Spleen (tissue), 11 donors: ENCODE data around the gene ZNRD2. TPM values are rescaled to one million over a fixed set of nuclear protein-coding genes. Genes with fewer than 3 reads are reported as not detected.

ENCODE experiments used
- DNase-seq: peaks from one replicate; pipeline ENCODE4 v3.0.0-alpha.2; 2020
- H3K27ac ChIP-seq, 8 donors: fragments of 200-600 bp; sonication (generic) in 7 of 8; 1 replicate in 4 of 8; 2 replicates in 4 of 8; pipeline versions ENCODE4 v1.5.0 to v1.8.0; 2016 to 2021; ENCODE audit warnings: inconsistent platforms in 4 of 8, mild to moderate bottlenecking in 4 of 8, moderate library complexity in 1 of 8
- H3K27me3 ChIP-seq, 7 donors: fragments of 200-600 bp; sonication (generic) in 6 of 7; replicated peaks in 1 of 7; 1 replicate in 4 of 7; 2 replicates in 3 of 7; pipeline versions ENCODE4 v1.5.0 to v1.8.0; 2016 to 2021; ENCODE audit warnings: inconsistent platforms in 3 of 7, mild to moderate bottlenecking in 1 of 7
- H3K36me3 ChIP-seq, 6 donors: fragments of 200-600 bp; sonication (generic) in 5 of 6; 1 replicate in 4 of 6; 2 replicates in 2 of 6; pipeline versions ENCODE4 v1.5.0 to v1.8.0; 2016 to 2021; ENCODE audit warnings: inconsistent platforms in 2 of 6
- H3K4me1 ChIP-seq, 6 donors: fragments of 200-600 bp; sonication (generic) in 5 of 6; 1 replicate in 3 of 6; 2 replicates in 3 of 6; pipeline versions ENCODE4 v1.5.0 to v1.8.0; 2016 to 2021; ENCODE audit warnings: inconsistent platforms in 3 of 6
- H3K4me3 ChIP-seq, 8 donors: fragments of 200-600 bp; sonication (generic) in 7 of 8; 1 replicate in 4 of 8; 2 replicates in 4 of 8; pipeline versions ENCODE4 v1.5.0 to v1.8.0; 2016 to 2021; ENCODE audit warnings: inconsistent platforms in 4 of 8, mild to moderate bottlenecking in 4 of 8, moderate library complexity in 2 of 8
- H3K9me3 ChIP-seq, 8 donors: fragments of 200-600 bp; sonication (generic) in 7 of 8; 1 replicate in 4 of 8; 2 replicates in 4 of 8; pipeline versions ENCODE4 v1.5.0 to v1.8.0; 2016 to 2021; ENCODE audit warnings: inconsistent platforms in 4 of 8
- CTCF ChIP-seq, 11 experiments: fragments of 200-600 bp in 7 of 11; fragments of 450-650 bp in 4 of 11; sonication (generic) in 4 of 11; IDR thresholded peaks in 8 of 11; conservative IDR thresholded peaks in 3 of 11; 1 replicate in 7 of 11; 2 replicates in 4 of 11; pipeline versions ENCODE4 v1.4.0 to v1.8.0; 2016 to 2021; ENCODE audit warnings: antibody characterized with exemption in 11 of 11, inconsistent platforms in 4 of 11, mild to moderate bottlenecking in 1 of 11
- POLR2A ChIP-seq, 3 donors: fragments of 450-650 bp; IDR thresholded peaks; one replicate each; pipeline ENCODE4 v1.5.1; 2017; ENCODE audit warnings: antibody characterized with exemption in 3 of 3, mild to moderate bottlenecking in 1 of 3
- POLR2AphosphoS5 ChIP-seq, 3 donors: sonication (generic); formaldehyde crosslinking; IDR thresholded peaks; one replicate each; pipeline ENCODE4 v1.5.1; 2017; ENCODE audit warnings: antibody characterized with exemption in 3 of 3
- WGBS, 5 donors: extraction: QIAGEN DNeasy Blood & Tissue Kit in 3 of 5; methylation state at CpG; one replicate each; pipeline versions ENCODE4 v1.1.5 to v1.1.7; 2013 to 2018; 5-methylcytosine and 5-hydroxymethylcytosine counted together
- intact Hi-C: fragments of 100-400 bp; cut with DNase I; formaldehyde crosslinking; loops from one replicate; pipeline ENCODE4 v1.15.0; 2023; ENCODE audit warnings: low total_unique reads
- polyA plus RNA-seq, 3 donors: library from polyadenylated mRNA; stranded (reverse); fragments of 200-250 nt; gene quantifications; one replicate each; pipeline ENCODE4 v1.2.1, GENCODE V29; 2013
- total RNA-seq, 7 donors: library from RNA; depleted of rRNA in 3 of 7; stranded (reverse); fragments of >200 nt in 3 of 7; fragmentation: NEBNext Ultra II Directional in 4 of 7; extraction: Animal tissue kit (Norgen Biotek cat#: 25700) in 4 of 7; gene quantifications; one replicate each; pipeline versions ENCODE4 v1.1.0 to v1.2.1, GENCODE V29; 2016 to 2021
- donor health status: healthy with polysubstance abuse.
- donor health status: DM: no; HTN: no; CAD: no; lungs with moderate emphysema.
- donor health status: DM: no; HTN: no; CAD: no.
- donor health status: Bipolar disorder and iron deficiency.
- donor health status: healthy.
- donor health status: DM: no; HTN: no; CAD: no.
- donor health status: DM: yes; HTN: yes; CAD: no.

The ZNRD2 gene
- total and polyA plus RNA-seq, 10 donors = 20.9 to 68.8 (median 38.4) TPM

- TF ChIP-seq POLR2A (IDR thresholded peaks at IDR 0.05) (no peak), POLR2AphosphoS5 (IDR thresholded peaks at IDR 0.05) (no peak), CTCF (IDR thresholded peaks at IDR 0.05 in 8 of 11, conservative IDR thresholded peaks at IDR 0.05 in 3 of 11) (no peak)
- intact Hi-C loops = no loop called here
- 33 to 46% (median 38%) methylated on average over 12 of the region's 12 CpGs for WGBS, 5 donors
- Histone ChIP-seq H3K9me3 (no peaks in the 10 kb centered on the region), H3K4me1 (peaks cover 56 to 80% (median 69%) of the 10 kb centered on the region in 6 donors), H3K36me3 (peaks cover 0 to 62% (median 38%) of the 10 kb centered on the region in 6 donors), H3K27me3 (no peaks in the 10 kb centered on the region), H3K27ac (peak overlapping the region; percentile 68 to 99 (median 97)), H3K4me3 (peak overlapping the region; percentile 84 to 97 (median 95))
- no peak for DNase-seq
Observed at GRCh38 chr11:65611758-65612603, 41.7 kb downstream of the ZNRD2 start.

DNA sequence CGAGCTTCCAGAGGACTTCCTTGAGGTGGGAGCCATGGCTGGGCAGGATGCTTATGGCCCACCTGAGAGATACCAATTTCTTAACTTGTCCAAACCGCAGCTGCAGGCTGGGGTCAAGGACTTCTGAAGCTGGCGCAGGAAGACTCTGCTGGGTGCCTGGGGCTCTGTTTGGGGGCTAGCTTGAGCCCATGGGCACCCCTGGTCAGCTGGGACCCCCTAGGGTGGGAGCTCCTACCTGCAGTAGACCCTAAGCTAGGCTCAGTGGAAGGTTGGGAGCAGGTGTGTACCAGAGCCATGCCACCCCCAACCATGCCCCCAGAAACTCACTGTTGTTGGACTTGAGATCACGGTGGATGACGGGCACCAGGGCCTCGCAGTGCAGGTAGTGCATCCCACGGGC is 42.4 kb downstream of the ZNRD2 start:
- peak overlapping the region; percentile 84 to 97 (median 95) for H3K4me3 ChIP-seq
- WGBS, 5 donors = 18 to 43% (median 30%) methylated on average over 3 to 7 of the region's 7 CpGs
- no peaks in the 10 kb centered on the region for H3K27me3 ChIP-seq
- intact Hi-C loops = no loop called here
- peaks cover 0 to 62% (median 38%) of the 10 kb centered on the region in 6 donors for H3K36me3 ChIP-seq
- TF ChIP-seq CTCF (IDR thresholded peaks at IDR 0.05 in 8 of 11, conservative IDR thresholded peaks at IDR 0.05 in 3 of 11) (no peak), POLR2A (IDR thresholded peaks at IDR 0.05) (no peak), POLR2AphosphoS5 (IDR thresholded peaks at IDR 0.05) (no peak)
- H3K9me3 ChIP-seq = no peaks in the 10 kb centered on the region
- peak; percentile 78 for DNase-seq
- peak overlapping the region; percentile 51 to 99 (median 97) for H3K27ac ChIP-seq
- H3K4me1 ChIP-seq = peaks cover 55 to 80% (median 70%) of the 10 kb centered on the region in 6 donors

GRCh38 chr11:65613091-65613928 is 43.0 kb downstream of the ZNRD2 start:
- peaks cover 52 to 80% (median 67%) of the 10 kb centered on the region in 6 donors for H3K4me1 ChIP-seq
- intact Hi-C loops = no loop called here
- DNase-seq = peak; percentile 88
- peak overlapping the region; percentile 84 to 97 (median 95) for H3K4me3 ChIP-seq
- 4 to 32% (median 13%) methylated on average over 11 to 43 of the region's 43 CpGs for WGBS, 5 donors
- peaks cover 5 to 62% (median 38%) of the 10 kb centered on the region in 6 donors for H3K36me3 ChIP-seq
- TF ChIP-seq CTCF (IDR thresholded peaks at IDR 0.05 in 8 of 11, conservative IDR thresholded peaks at IDR 0.05 in 3 of 11) (no peak), POLR2A (IDR thresholded peaks at IDR 0.05) (no peak), POLR2AphosphoS5 (IDR thresholded peaks at IDR 0.05) (peak in 1 of 3 donors; percentile 24)
- peak overlapping the region; percentile 92 to 99 (median 97) for H3K27ac ChIP-seq
- no peaks in the 10 kb centered on the region for H3K27me3 ChIP-seq
- no peaks in the 10 kb centered on the region for H3K9me3 ChIP-seq
